NCI-H345 treated with DMSO at 0.1 percent for 48 hours (cell line): ENCODE data around the gene ALB.

Experiments
- DNase-seq: peaks from one replicate; lab custom pipeline; 2025; ENCODE audit not compliant: unreplicated experiment; lab: John Stamatoyannopoulos, UW

The ALB gene

GRCh38 chr4:73429826-73430587, 25.9 kb downstream of the ALB start:
- DNase-seq = no peak

DNA sequence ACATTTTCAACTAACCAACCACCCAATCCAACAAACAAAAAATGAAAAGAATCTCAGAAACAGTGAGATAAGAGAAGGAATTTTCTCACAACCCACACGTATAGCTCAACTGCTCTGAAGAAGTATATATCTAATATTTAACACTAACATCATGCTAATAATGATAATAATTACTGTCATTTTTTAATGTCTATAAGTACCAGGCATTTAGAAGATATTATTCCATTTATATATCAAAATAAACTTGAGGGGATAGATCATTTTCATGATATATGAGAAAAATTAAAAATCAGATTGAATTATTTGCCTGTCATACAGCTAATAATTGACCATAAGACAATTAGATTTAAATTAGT, 27.7 kb downstream of the ALB start:
- no peak for DNase-seq

DNA sequence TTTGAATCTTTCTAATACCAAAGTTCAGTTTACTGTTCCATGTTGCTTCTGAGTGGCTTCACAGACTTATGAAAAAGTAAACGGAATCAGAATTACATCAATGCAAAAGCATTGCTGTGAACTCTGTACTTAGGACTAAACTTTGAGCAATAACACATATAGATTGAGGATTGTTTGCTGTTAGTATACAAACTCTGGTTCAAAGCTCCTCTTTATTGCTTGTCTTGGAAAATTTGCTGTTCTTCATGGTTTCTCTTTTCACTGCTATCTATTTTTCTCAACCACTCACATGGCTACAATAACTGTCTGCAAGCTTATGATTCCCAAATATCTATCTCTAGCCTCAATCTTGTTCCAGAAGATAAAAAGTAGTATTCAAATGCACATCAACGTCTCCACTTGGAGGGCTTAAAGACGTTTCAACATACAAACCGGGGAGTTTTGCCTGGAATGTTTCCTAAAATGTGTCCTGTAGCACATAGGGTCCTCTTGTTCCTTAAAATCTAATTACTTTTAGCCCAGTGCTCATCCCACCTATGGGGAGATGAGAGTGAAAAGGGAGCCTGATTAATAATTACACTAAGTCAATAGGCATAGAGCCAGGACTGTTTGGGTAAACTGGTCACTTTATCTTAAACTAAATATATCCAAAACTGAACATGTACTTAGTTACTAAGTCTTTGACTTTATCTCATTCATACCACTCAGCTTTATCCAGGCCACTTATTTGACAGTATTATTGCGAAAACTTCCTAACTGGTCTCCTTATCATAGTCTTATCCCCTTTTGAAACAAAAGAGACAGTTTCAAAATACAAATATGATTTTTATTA, 28.3 kb downstream of the ALB start:
- DNase-seq = no peak

- DNase-seq = no peak
Observed at GRCh38 chr4:73433140-73433539, 29.1 kb downstream of the ALB start.

DNA sequence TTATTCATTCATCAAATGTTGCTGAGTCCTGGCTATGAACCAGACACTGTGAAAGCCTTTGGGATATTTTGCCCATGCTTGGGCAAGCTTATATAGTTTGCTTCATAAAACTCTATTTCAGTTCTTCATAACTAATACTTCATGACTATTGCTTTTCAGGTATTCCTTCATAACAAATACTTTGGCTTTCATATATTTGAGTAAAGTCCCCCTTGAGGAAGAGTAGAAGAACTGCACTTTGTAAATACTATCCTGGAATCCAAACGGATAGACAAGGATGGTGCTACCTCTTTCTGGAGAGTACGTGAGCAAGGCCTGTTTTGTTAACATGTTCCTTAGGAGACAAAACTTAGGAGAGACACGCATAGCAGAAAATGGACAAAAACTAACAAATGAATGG, 30.2 kb downstream of the ALB start:
- no peak for DNase-seq

GRCh38 chr4:73435984-73436383, 31.9 kb downstream of the ALB start, which contains the start of gene AFP:
Gene AFP (plus strand): TSS chr4:73436221. CDS start chr4:73436263, 42 bp downstream.
- no peak for DNase-seq

DNA sequence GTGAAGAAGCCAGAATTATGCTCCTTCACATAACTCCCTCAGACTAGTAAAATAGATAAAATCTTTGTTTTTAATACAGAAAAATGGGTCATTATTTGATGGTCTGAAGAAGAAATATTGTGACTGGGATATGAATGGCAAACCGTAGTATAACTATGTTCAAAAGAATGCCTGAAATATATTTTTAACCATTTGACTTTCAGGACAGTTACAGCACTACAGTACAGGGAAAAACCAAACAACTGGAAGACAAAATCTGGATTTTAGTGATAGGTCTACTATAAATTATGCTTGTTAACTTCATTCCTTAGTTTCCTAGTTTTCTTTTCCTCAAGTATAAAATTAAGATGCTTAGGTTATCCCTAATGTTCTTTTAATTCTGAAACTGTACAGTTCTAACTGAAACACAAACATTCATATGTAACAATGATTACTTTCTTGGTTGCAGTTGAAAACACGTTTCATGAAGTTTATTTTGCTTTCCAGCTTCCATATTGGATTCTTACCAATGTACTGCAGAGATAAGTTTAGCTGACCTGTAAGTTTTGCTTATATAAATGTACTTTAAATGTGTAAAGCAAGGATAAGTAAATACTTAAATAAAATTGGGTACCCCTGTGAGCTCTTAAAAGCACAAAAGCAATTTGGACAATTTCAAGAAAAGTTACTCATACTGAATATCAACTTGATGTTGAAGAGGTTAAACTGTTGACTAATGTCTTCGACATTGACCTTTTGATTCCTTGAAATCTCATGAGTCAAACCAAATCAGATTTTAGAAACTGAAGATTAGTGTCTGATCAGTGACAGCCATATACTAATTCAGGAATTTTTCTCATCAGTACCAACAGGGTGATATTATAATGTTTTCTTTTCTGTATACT, 32.8 kb downstream of the ALB start:
- no peak for DNase-seq

GRCh38 chr4:73437558-73437956, 33.5 kb downstream of the ALB start:
- no peak for DNase-seq

- no peak for DNase-seq
Observed at GRCh38 chr4:73438048-73438447, 34.0 kb downstream of the ALB start.

- no peak for DNase-seq
Observed at GRCh38 chr4:73438582-73439215, 34.6 kb downstream of the ALB start.

DNA sequence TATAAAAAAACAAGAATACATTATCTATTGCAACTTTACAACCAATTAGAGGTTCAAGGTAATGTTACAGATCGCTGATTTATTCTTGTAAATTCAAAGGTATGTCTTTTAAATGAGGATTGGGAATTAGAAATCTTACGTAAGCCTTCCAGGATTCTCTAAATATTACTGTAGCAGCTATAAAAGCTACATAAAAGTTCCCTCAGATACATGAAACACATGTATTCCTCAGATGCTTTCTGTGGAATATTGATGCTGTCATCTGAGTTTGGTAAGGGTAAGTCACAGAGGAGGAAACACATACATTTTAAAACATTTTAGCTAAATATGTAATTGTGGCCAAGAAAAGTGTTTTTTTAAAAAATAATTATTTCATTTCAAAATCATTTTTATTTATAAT, 35.4 kb downstream of the ALB start:
- no peak for DNase-seq

- DNase-seq = no peak
Observed at GRCh38 chr4:73439991-73440390, 35.9 kb downstream of the ALB start.

DNA sequence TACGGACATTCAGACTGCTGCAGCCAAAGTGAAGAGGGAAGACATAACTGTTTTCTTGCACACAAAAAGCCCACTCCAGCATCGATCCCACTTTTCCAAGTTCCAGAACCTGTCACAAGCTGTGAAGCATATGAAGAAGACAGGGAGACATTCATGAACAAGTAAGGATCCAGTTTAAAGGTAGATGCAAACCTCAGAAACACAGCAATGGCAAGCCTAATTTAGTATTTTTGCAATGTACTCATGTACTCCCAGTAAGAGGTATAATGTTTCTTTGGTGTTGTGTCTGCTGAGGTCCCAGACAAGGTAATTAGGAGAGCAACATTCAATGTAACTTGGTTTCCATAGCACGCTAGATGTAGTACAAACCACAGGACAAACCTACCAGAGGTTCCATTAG, 36.6 kb downstream of the ALB start:
- no peak for DNase-seq

GRCh38 chr4:73442275-73442674, 38.2 kb downstream of the ALB start:
- DNase-seq = no peak

DNA sequence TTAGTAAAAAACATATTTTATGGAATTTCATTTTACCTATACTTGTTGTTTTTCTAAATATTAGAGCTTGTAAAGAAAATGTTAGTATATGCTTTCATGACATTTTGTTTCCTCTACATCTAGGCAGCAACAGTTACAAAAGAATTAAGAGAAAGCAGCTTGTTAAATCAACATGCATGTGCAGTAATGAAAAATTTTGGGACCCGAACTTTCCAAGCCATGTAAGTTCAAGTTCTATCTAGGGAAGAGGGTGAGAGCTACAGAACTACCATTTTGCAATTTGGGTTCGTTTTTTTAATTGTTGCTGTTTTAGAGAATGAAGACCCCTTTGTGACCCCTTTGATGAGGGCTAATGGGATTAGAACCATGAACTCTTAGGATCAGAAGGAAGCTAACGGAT, 39.1 kb downstream of the ALB start:
- DNase-seq = no peak

DNA sequence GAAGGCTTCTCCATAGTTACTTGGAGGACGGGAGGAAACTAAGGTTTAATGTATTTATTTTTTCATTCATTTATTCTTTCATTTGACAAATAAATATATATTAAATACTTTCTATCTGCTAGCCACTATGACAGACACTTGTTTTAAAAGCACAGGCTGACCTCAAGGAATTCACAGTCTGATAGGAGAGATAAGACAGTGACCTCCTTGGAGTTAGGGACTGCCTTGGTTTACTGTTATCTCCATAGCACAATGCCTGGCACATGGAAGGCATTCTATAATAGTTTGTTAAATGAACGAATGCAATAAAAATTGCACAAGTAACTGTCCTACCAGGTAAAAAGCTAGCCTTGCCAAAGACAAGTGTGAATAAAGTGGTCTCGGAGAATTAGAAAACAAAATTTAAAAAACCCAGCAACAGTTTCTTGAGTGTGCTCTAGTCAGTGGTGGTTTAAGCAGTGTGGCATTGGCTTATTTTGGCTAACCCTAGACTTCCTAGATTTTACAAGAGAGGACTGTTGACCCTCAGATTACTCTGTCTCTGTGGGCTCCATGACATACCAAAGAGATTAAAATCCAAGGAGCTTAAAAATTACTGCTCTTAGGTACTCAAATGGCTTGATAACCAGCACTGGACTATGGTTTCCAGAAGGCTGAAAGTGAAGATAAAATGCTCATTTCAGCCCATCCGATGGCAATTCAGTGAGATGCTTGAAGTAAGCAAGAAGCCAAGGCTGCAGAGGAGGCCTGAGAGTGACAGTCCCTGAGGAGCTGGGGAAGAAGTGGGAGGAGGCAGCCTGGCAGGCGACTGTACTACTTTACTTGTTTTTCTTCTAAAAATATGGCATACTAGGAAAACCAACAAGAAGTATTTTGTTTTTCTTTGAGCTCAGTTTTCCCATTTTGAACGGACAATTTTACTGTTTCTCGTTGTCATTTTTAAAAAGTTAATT, 41.6 kb downstream of the ALB start:
- no peak for DNase-seq

GRCh38 chr4:73446336-73446938, 42.4 kb downstream of the ALB start:
- peak; percentile 9 for DNase-seq

DNA sequence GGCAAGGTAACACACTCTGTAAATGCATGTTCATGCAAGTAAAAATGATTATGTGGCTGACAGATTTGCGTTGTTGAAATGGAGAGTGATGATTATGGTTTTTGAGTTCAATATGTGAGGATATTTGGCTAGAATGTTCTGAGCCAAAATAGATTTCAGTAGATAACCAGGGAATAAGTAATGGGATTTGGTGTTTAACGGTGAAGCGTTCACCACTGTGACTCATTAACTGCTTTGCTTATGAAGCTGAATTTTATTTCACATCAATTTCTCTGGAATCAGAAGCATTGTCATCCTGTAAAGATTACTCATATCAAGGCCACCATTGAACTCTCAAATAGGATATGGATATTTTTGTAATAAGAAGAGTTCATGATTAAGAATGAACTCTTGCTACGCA, 43.6 kb downstream of the ALB start:
- no peak for DNase-seq

DNA sequence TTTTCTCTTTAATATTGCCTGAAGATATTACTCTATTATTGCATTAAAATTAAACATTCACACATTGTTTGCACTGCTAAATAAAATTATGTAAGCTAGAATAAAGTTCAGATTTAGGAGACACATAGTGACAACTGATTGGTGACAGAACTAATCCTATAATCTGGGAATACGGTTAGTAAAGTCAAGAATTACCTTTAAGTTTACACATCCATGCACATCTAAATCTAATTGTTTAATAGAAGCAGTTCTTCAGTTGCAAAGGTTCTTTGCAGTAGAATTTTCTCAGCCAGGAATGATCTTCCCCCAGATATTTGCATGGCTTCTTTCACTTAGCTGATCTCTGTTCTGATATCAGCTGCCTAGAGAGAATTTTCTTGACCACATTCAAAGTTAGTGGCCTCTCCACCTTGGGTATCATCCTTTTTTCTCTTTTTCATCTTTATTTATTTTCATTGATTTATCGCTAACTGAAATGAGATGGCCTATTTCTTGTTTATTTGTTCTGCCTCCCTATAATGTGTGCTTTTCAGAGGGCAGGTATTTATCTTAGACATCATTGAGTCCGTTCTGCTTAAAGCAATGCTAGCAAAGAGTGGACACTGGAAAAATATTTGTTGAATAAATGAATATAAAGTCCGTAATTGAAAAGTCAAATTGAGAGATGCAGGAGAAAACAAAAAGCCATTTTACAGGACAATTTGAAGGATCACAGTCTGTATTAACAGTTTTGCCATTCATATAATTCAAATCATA, 44.5 kb downstream of the ALB start:
- DNase-seq = no peak
